SK-N-MC (cell line): ENCODE results near the gene DDX56.
"Not testable (repeated sequence)": the region's sequence is repeated elsewhere in the genome, so short reads cannot be mapped to it uniquely, and the experiment has no call there.

ENCODE experiments used
- DNase-seq: peaks from one replicate; pipeline ENCODE4 v3.0.0-alpha.2; 2011; ENCODE audit warnings: low read depth, low spot score
- H3K27ac ChIP-seq: fragments of 200-600 bp; sonication (generic); 2 replicates; pipeline ENCODE4 v1.5.1; 2016; ENCODE audit warnings: mixed run types
- H3K36me3 ChIP-seq: fragments of 200-600 bp; sonication (generic); 2 replicates; pipeline ENCODE4 v1.6.1; 2017; ENCODE audit warnings: antibody characterized with exemption, low read length, mixed read lengths; ENCODE audit not compliant: insufficient read depth
- H3K4me3 ChIP-seq: fragments of 200-600 bp; sonication (generic); 2 replicates; pipeline ENCODE4 v1.5.1; 2016
- H3K9ac ChIP-seq: fragments of 200-600 bp; sonication (generic); 2 replicates; pipeline ENCODE4 v1.8.0; 2017; ENCODE audit warnings: mixed run types, mixed read lengths; ENCODE audit not compliant: insufficient read length
- H3K9me3 ChIP-seq: fragments of 200-600 bp; sonication (generic); 2 replicates; pipeline ENCODE4 v1.6.1; 2017; ENCODE audit warnings: low read depth, mild to moderate bottlenecking, antibody characterized with exemption, low read length, moderate library complexity, mixed read lengths
- EZH2 ChIP-seq: fragments of 200-600 bp; sonication (generic); IDR thresholded peaks from one replicate; pipeline ENCODE4 v1.6.1; 2017; ENCODE audit warnings: antibody characterized with exemption
- FOXP2 ChIP-seq: optimal IDR thresholded peaks from 2 replicates; pipeline ENCODE3; 2011; ENCODE audit warnings: mild to moderate bottlenecking, moderate library complexity; ENCODE audit not compliant: insufficient read depth; ENCODE audit errors: extremely low read length, control extremely low read depth
- POLR2AphosphoS5 ChIP-seq: IDR thresholded peaks from 2 replicates; pipeline ENCODE4 v1.6.1; 2012; ENCODE audit warnings: mild to moderate bottlenecking, low read depth, low read length, borderline replicate concordance

DDX56 gene

GRCh38 chr7:44568771-44569560 lies 4.7 kb downstream of the DDX56 start:
- Histone ChIP-seq H3K9me3 (no peaks in the 10 kb centered on the region), H3K36me3 (peaks cover 88% of the 10 kb centered on the region), H3K9ac (no peak overlapping the region), H3K4me3 (no peak overlapping the region), H3K27ac (no peak overlapping the region)
- no peak for DNase-seq
- TF ChIP-seq FOXP2: no peak
- TF ChIP-seq EZH2: no peak
- TF ChIP-seq POLR2AphosphoS5: no peak

- TF ChIP-seq FOXP2 (no peak), POLR2AphosphoS5 (no peak), EZH2 (no peak)
- Histone ChIP-seq H3K27ac (no peak overlapping the region), H3K9ac (no peak overlapping the region), H3K4me3 (no peak overlapping the region), H3K9me3 (no peaks in the 10 kb centered on the region), H3K36me3 (peaks cover 83% of the 10 kb centered on the region)
- no peak for DNase-seq
These were observed 5.8 kb downstream of the DDX56 start for GRCh38 chr7:44567884-44568283.

- Histone ChIP-seq H3K36me3 (peaks cover 71% of the 10 kb centered on the region), H3K9me3 (no peaks in the 10 kb centered on the region), H3K9ac (no peak overlapping the region), H3K27ac (no peak overlapping the region), H3K4me3 (no peak overlapping the region)
- DNase-seq: no peak
- TF ChIP-seq POLR2AphosphoS5 (no peak), EZH2 (no peak), FOXP2 (no peak)
These were observed 7.0 kb downstream of the DDX56 start for GRCh38 chr7:44566680-44567079.

- peaks cover 64% of the 10 kb centered on the region for H3K36me3 ChIP-seq
- DNase-seq: no peak
- TF ChIP-seq FOXP2: no peak
- no peak for TF ChIP-seq EZH2
- TF ChIP-seq POLR2AphosphoS5: no peak
These were observed 7.7 kb downstream of the DDX56 start for GRCh38 chr7:44565795-44566559.

DNA sequence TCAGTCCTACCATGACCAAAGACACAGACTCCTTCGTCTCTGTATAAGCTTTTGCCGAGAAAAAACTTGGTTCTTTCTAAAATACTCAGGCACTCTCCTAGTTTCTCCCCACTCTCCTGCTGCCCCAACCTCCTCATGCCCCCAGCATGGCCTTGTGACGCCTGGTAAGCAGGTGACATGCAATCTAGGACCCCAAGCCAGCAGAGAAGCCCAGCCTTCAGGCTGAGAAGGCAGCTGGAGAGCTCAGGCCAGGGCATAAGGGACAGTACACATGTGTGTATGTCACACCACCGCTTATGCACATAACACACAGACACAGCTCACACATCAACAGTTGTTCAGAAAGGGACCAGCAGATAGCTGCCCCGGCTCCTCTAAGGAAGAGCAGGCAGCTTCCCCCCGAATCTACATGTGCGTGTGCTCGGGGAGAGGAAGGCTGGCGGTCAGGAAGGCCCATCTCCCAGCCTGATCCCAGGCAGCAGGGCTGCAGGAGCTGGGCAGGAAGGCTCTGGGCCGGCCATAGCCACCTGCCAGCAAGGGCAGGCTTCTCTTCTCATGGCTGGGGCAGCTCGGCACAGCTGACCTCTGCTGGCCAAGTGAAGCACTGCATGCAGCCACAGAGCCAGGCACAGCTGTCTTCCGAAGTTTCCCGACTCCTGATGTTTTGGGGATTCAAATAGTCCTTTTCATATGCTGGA lies 8.5 kb downstream of the DDX56 start:
- no peak; the same call in 1 of the 2 replicates for TF ChIP-seq POLR2AphosphoS5
- no peak for TF ChIP-seq EZH2
- no peak for TF ChIP-seq FOXP2
- Histone ChIP-seq H3K9me3 (no peaks in the 10 kb centered on the region), H3K36me3 (peaks cover 56% of the 10 kb centered on the region), H3K4me3 (no peak overlapping the region), H3K27ac (no peak overlapping the region), H3K9ac (no peak overlapping the region)
- no peak for DNase-seq

More at GRCh38 chr7:44565795-44566559, 7.7 kb downstream of the DDX56 start:
- no peaks in the 10 kb centered on the region for H3K9me3 ChIP-seq
- H3K4me3 ChIP-seq: no peak overlapping the region
- H3K27ac ChIP-seq: no peak overlapping the region
- H3K9ac ChIP-seq: no peak overlapping the region

GRCh38 chr7:44564606-44565005 lies 9.1 kb downstream of the DDX56 start:
- TF ChIP-seq EZH2: no peak
- TF ChIP-seq FOXP2: no peak
- no peak for TF ChIP-seq POLR2AphosphoS5
- Histone ChIP-seq H3K27ac (no peak overlapping the region), H3K9me3 (no peaks in the 10 kb centered on the region), H3K4me3 (no peak overlapping the region), H3K9ac (no peak overlapping the region), H3K36me3 (peaks cover 50% of the 10 kb centered on the region)
- no peak for DNase-seq

GRCh38 chr7:44563171-44563679 lies 10.5 kb downstream of the DDX56 start:
- TF ChIP-seq FOXP2: no peak
- TF ChIP-seq POLR2AphosphoS5: peak; percentile 27; the same call in 1 of the 2 replicates
- no peaks in the 10 kb centered on the region for H3K9me3 ChIP-seq
- no peak overlapping the region for H3K4me3 ChIP-seq
- DNase-seq: no peak
- peaks cover 36% of the 10 kb centered on the region for H3K36me3 ChIP-seq
- 0 out of 2 replicates have a peak overlapping the region, but pooled peaks have one; percentile 36 for H3K27ac ChIP-seq
- no peak overlapping the region for H3K9ac ChIP-seq

DNA sequence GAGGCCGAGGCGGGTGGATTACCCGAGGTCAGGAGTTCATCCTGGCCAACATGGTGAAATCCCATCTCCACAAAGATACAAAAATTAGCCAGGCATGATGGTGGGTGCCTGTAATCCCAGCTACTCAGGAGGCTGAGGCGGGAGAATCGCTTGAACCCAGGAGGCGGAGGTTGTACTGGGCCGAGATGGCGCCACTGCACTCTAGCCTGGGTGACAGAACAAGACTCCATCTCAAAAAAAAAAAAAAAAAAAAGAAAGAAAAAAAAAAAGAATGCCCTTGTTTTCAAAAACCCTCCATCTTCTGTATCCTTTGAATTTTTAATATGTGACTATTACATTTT lies 11.1 kb downstream of the DDX56 start:
- DNase-seq, H3K27ac ChIP-seq, H3K4me3 ChIP-seq, H3K9ac ChIP-seq, H3K9me3 ChIP-seq: not testable (repeated sequence)
- H3K36me3 ChIP-seq: peaks cover 30% of the 10 kb centered on the region
